Stimulated activated CD8-positive, alpha-beta memory T cell treated with anti-CD3 and anti-CD28 coated beads, Interleukin-2, amount 100 ng/mL, for 48 hours (primary cell): Measurements from ENCODE around the gene CCDC28A.
"Not testable (repeated sequence)": the region's sequence is repeated elsewhere in the genome, so short reads cannot be mapped to it uniquely, and the experiment has no call there.

Experiments
- DNase-seq, 2 donors: peaks; one replicate each; pipeline ENCODE4 v3.0.0-alpha.2; 2020; ENCODE audit warnings: low read depth in 2 of 2

CCDC28A gene

GRCh38 chr6:138773177-138774091 is at the start of gene CCDC28A:
Gene CCDC28A (plus strand): TSS chr6:138773769. CDS start chr6:138776121, 2,352 bp downstream.
- peak; percentile 82 to 84 for DNase-seq

GRCh38 chr6:138724015-138724414 is 49.6 kb upstream of the CCDC28A start:
- no peak for DNase-seq

GRCh38 chr6:138726066-138726756 is 47.4 kb upstream of the CCDC28A start:
- DNase-seq: no peak

GRCh38 chr6:138726757-138727097 is 46.8 kb upstream of the CCDC28A start:
- DNase-seq: no peak

GRCh38 chr6:138727182-138727581 is 46.4 kb upstream of the CCDC28A start:
- DNase-seq: no peak

GRCh38 chr6:138728662-138729061 is 44.9 kb upstream of the CCDC28A start:
- DNase-seq: no peak

- not testable (repeated sequence) for DNase-seq
Measured at GRCh38 chr6:138730037-138730436, 43.5 kb upstream of the CCDC28A start.

GRCh38 chr6:138734585-138734984 is 39.0 kb upstream of the CCDC28A start:
- no peak for DNase-seq

GRCh38 chr6:138736640-138737039 is 36.9 kb upstream of the CCDC28A start:
- no peak for DNase-seq

GRCh38 chr6:138752017-138752416 is 21.6 kb upstream of the CCDC28A start:
- no peak for DNase-seq

- no peak for DNase-seq
Measured at GRCh38 chr6:138757136-138757535, 16.4 kb upstream of the CCDC28A start.

GRCh38 chr6:138765896-138766655 is 7.5 kb upstream of the CCDC28A start:
- no peak for DNase-seq

GRCh38 chr6:138769102-138769676 is 4.4 kb upstream of the CCDC28A start:
- no peak for DNase-seq

- no peak for DNase-seq
Measured at GRCh38 chr6:138772596-138773176, 883 bp upstream of the CCDC28A start.

GRCh38 chr6:138774370-138774769 is 801 bp downstream of the CCDC28A start:
- no peak for DNase-seq

- no peak for DNase-seq
Measured at GRCh38 chr6:138776659-138777058, 3.1 kb downstream of the CCDC28A start.

- DNase-seq: no peak
Measured at GRCh38 chr6:138778331-138778730, 4.8 kb downstream of the CCDC28A start.

- DNase-seq: no peak
Measured at GRCh38 chr6:138782243-138782642, 8.7 kb downstream of the CCDC28A start.

GRCh38 chr6:138785079-138785478 is 11.5 kb downstream of the CCDC28A start:
- no peak for DNase-seq

- no peak for DNase-seq
Measured at GRCh38 chr6:138785980-138786379, 12.4 kb downstream of the CCDC28A start.

- no peak for DNase-seq
Measured at GRCh38 chr6:138787138-138787537, 13.6 kb downstream of the CCDC28A start.
